ENCODE results near the gene DPYSL3. TPM values are rescaled to one million over a fixed set of nuclear protein-coding genes. Genes with fewer than 3 reads are reported as not detected.

The DPYSL3 gene
- total RNA-seq, 1 donor from 2014 or later: 165 TPM

- Mint-ChIP-seq H3K27me3 (ENCODE audit: low read depth) (no peaks in the 10 kb centered on the region), H3K4me1 (peaks cover 70% of the 10 kb centered on the region)
- no peak for DNase-seq (ENCODE audit: low spot score in 2 of 2, unreplicated experiment in 2 of 2)
Measured at GRCh38 chr5:147452165-147452811, 57.6 kb downstream of the DPYSL3 start.

DNA sequence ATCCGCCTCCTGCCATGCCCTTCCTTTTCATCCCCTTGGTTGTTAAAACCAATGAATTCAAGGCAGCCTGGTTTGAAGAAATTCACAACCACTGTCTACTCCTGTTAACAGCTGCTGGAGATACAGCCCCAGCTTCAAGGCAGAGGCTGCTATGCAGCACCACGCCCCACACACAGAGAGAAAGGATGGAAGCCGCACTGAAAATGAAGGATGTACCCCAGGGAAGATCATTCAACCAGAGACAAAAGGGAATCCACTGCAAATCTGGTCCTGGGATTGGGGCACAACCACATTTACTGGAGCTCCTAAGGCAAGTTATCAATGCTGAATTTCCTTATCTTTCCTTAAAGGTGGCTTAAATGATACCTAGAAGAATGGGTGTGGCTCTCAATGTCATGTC is 58.7 kb downstream of the DPYSL3 start:
- Mint-ChIP-seq H3K4me1 (peaks cover 79% of the 10 kb centered on the region), H3K4me3 (peak overlapping the region; percentile 91), H3K27me3 (ENCODE audit: low read depth) (no peaks in the 10 kb centered on the region), H3K36me3 (peaks cover 4% of the 10 kb centered on the region), H3K27ac (peak overlapping the region; percentile 69), H3K9me3 (no peaks in the 10 kb centered on the region)
- no peak for DNase-seq (ENCODE audit: low spot score in 2 of 2, unreplicated experiment in 2 of 2)
- TF ChIP-seq, protein P1, sequence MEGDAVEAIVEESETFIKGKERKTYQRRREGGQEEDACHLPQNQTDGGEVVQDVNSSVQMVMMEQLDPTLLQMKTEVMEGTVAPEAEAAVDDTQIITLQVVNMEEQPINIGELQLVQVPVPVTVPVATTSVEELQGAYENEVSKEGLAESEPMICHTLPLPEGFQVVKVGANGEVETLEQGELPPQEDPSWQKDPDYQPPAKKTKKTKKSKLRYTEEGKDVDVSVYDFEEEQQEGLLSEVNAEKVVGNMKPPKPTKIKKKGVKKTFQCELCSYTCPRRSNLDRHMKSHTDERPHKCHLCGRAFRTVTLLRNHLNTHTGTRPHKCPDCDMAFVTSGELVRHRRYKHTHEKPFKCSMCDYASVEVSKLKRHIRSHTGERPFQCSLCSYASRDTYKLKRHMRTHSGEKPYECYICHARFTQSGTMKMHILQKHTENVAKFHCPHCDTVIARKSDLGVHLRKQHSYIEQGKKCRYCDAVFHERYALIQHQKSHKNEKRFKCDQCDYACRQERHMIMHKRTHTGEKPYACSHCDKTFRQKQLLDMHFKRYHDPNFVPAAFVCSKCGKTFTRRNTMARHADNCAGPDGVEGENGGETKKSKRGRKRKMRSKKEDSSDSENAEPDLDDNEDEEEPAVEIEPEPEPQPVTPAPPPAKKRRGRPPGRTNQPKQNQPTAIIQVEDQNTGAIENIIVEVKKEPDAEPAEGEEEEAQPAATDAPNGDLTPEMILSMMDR (IDR thresholded peaks at IDR 0.05; ENCODE audit: unreplicated experiment): no peak

More at GRCh38 chr5:147452165-147452811, 57.6 kb downstream of the DPYSL3 start:
- TF ChIP-seq, protein P1 (IDR thresholded peaks at IDR 0.05; ENCODE audit: unreplicated experiment): no peak
- Mint-ChIP-seq H3K4me3 (peak overlapping the region; percentile 91), H3K9me3 (no peaks in the 10 kb centered on the region), H3K36me3 (no peaks in the 10 kb centered on the region), H3K27ac (peak overlapping the region; percentile 87)

GRCh38 chr5:147450606-147451005 is 59.3 kb downstream of the DPYSL3 start:
- H3K9me3 Mint-ChIP-seq: no peaks in the 10 kb centered on the region
- H3K4me3 Mint-ChIP-seq: peak overlapping the region; percentile 24
- peaks cover 9% of the 10 kb centered on the region for H3K36me3 Mint-ChIP-seq
- H3K27me3 Mint-ChIP-seq (ENCODE audit: low read depth): no peaks in the 10 kb centered on the region
- peaks cover 78% of the 10 kb centered on the region for H3K4me1 Mint-ChIP-seq
- TF ChIP-seq, protein P1 (IDR thresholded peaks at IDR 0.05; ENCODE audit: unreplicated experiment): no peak
- no peak for DNase-seq (ENCODE audit: low spot score in 2 of 2, unreplicated experiment in 2 of 2)
- H3K27ac Mint-ChIP-seq: peak overlapping the region; percentile 45

GRCh38 chr5:147448766-147449165 is 61.1 kb downstream of the DPYSL3 start:
- TF ChIP-seq, protein P1 (IDR thresholded peaks at IDR 0.05; ENCODE audit: unreplicated experiment): no peak
- Mint-ChIP-seq H3K36me3 (peaks cover 9% of the 10 kb centered on the region), H3K27ac (peak overlapping the region; percentile 89), H3K9me3 (no peaks in the 10 kb centered on the region), H3K27me3 (ENCODE audit: low read depth) (no peaks in the 10 kb centered on the region), H3K4me3 (no peak overlapping the region), H3K4me1 (peaks cover 74% of the 10 kb centered on the region)
- DNase-seq (ENCODE audit: low spot score in 2 of 2, unreplicated experiment in 2 of 2): no peak

- H3K27me3 Mint-ChIP-seq (ENCODE audit: low read depth): no peaks in the 10 kb centered on the region
- peak overlapping the region; percentile 48 for H3K27ac Mint-ChIP-seq
- H3K4me1 Mint-ChIP-seq: peaks cover 73% of the 10 kb centered on the region
- no peaks in the 10 kb centered on the region for H3K9me3 Mint-ChIP-seq
- DNase-seq (ENCODE audit: low spot score in 2 of 2, unreplicated experiment in 2 of 2): no peak
- TF ChIP-seq, protein P1 (IDR thresholded peaks at IDR 0.05; ENCODE audit: unreplicated experiment): no peak
- H3K4me3 Mint-ChIP-seq: no peak overlapping the region
- peaks cover 13% of the 10 kb centered on the region for H3K36me3 Mint-ChIP-seq
Measured at GRCh38 chr5:147446523-147446922, 63.3 kb downstream of the DPYSL3 start.

Data from mesothelial cell of epicardium (in vitro differentiated cells).